ENCODE data around the gene CDC20B.
A peak's percentile ranks its signal among the peaks of the same experiment; 100 is the strongest.
"Not testable (repeated sequence)": the region's sequence is repeated elsewhere in the genome, so short reads cannot be mapped to it uniquely, and the experiment has no call there.

The CDC20B gene

DNA sequence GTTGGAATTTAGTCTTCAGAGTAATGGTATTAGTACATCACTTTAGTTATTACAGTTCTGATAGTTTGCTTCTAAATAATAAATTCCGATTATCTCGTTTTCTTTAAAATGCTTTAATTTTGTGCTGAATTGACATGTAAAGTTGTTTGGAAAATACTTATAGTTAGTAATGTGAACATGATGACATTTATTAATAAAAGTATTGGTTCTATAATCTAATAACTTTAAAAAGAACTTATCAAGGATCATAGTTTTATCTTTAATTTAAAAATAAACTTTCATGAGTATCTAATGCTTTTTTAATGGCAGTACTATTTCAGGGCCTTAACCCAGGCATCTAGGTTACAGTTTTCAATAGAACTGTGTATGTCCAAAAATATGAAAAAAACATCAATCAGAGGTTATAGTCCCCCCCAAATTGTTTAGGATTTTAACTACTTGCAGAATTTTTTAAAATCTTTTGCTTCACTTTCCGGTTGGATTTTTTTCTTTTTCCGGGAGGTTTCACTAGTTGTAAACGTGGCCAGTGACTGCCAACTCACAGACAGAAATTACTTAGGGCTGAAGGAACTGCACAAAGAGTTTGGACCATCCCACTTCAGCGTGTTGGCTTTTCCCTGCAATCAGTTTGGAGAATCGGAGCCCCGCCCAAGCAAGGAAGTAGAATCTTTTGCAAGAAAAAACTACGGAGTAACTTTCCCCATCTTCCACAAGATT is 12.3 kb downstream of the CDC20B start:
- DNase-seq (ENCODE audit: low read depth in 2 of 2): peak; percentile 95 to 96

- peak; percentile 80 to 85 for DNase-seq (ENCODE audit: low read depth in 2 of 2)
These were observed 13.0 kb downstream of the CDC20B start, which contains the start of gene GPX8 for GRCh38 chr5:55159763-55160492. TSS of gene GPX8 (plus strand) at chr5:55160171. CDS start at chr5:55160193, 22 bp downstream.

GRCh38 chr5:55154873-55155272 is 18.1 kb downstream of the CDC20B start:
- DNase-seq (ENCODE audit: low read depth in 2 of 2): peak in 1 of 2 experiments; percentile 46

DNA sequence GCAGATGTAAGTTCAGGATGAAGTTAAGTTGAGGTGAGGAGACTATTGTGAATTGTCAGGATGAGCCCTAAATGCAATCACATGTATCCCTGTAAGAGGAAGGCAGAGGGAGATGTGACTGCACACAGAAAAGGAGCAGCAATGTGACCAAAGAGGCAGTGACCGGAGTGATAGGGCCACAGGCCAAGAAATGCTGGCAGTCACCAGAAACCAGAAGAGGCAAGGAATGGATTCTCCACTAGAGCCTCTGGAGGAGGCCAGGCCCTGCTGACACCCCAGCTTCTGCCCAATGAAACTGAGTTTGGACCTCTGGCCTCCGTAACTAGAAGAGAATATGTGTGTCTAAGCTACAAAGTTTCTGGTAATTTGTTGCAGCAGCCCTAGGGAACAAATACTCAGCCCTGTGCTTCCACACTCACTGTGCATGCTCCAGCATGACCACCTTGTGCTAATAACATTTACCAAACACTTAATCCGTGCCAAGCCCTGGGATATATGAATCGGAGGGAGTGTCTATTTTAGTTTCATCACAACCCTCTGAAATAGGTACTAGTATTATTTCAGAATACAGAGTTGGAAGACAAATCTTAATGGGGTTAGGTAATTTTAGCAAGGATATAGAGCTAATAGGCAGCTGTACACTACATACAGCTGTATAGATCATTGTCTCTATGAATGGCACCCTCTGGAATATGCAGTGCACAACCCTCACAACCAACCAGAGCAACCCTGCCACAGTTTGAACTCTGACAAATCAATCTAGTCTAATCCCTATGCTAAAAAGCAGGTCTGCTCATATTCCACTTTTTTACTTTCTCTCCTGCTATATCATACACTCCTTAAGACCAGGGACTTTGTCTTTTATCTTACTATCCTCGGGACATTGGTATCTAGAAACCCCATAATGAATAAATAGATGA is 20.8 kb downstream of the CDC20B start:
- peak in 1 of 2 experiments; percentile 43 for DNase-seq (ENCODE audit: low read depth in 2 of 2)

DNA sequence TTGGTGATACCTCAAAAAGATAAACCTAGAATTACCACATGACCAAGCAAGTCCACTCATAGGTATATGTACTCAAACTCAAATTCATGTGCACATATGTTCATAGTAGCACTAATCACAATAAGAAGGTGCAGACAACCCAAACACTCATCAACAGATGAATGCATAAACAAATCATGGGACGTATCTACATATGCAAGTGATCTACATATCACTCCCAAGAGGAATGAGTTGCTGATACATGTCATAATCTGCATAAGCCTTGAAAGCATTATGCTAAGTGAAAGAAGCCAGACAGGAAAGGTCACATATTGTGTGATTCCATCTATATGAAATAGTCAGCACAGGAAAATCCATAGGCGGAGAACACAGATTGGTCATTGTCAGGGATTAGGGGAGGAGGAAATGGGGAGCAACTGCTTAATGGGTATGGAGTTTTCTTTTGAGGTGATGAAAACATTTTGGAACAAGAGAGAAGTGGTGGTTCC is 23.6 kb downstream of the CDC20B start:
- DNase-seq (ENCODE audit: low read depth in 2 of 2): no peak

- DNase-seq (ENCODE audit: low read depth in 2 of 2): peak; percentile 61 to 68
These were observed 26.3 kb downstream of the CDC20B start for GRCh38 chr5:55146543-55147151.

GRCh38 chr5:55146080-55146479 is 26.9 kb downstream of the CDC20B start:
- no peak for DNase-seq (ENCODE audit: low read depth in 2 of 2)

DNA sequence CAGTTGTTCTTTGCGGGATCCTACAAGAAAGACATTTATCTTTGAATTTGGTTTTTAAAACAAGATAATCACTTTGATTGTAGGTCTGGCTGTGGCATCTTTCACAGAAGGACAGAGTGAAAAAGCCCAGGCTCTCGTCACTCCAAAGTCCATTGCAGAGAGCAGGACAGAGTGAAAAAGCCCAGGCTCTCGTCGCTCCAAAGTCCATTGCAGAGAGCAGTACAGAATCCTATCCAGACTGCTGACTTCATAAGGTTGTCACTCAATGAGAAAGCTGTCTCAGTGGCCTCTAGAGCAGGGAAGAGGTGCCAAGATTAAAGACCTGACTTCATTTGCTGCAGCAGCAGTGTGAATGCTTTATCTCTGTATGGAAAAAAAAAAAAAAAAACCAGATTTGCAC is 29.4 kb downstream of the CDC20B start:
- DNase-seq (ENCODE audit: low read depth in 2 of 2): no peak

DNA sequence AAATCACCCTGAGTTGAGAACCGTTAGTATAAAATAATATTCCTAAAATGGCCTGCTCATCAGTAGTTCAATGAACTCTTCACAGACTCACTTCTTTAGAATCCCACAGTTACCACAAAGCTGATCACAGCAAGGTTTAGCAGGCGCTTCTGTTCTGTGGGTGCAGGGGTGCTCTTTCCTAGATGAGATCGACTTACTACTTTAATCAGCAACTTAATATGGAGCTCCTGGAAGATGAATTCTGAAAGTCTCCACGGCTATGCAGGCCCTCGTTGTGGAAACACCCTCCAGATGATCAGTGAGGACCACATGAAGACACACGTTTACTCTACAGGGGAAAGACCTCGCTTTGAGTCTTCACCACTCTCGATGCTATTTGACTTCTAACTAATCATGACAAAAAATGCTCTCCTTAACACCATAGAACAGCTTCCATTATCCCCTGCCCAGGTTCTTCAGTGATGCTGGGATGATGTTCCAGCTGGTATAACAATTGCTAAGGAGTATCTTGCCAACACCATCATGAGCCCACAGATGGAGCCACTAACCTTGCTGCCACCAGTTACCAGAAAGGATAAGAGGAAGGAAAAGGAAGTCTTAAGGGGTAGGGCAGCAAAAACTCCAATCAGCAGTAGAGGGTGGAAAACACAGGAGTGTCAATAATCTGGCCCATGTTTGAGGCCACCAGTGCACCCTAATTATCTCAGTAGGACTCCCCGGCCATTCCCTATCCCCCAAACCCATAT is 30.9 kb downstream of the CDC20B start:
- DNase-seq (ENCODE audit: low read depth in 2 of 2): no peak

- no peak for DNase-seq (ENCODE audit: low read depth in 2 of 2)
These were observed 31.9 kb downstream of the CDC20B start for GRCh38 chr5:55140908-55141665.

- DNase-seq (ENCODE audit: low read depth in 2 of 2): no peak
These were observed 36.5 kb downstream of the CDC20B start for GRCh38 chr5:55136521-55136920.

GRCh38 chr5:55134053-55134722 is 38.8 kb downstream of the CDC20B start:
- no peak for DNase-seq (ENCODE audit: low read depth in 2 of 2)

DNA sequence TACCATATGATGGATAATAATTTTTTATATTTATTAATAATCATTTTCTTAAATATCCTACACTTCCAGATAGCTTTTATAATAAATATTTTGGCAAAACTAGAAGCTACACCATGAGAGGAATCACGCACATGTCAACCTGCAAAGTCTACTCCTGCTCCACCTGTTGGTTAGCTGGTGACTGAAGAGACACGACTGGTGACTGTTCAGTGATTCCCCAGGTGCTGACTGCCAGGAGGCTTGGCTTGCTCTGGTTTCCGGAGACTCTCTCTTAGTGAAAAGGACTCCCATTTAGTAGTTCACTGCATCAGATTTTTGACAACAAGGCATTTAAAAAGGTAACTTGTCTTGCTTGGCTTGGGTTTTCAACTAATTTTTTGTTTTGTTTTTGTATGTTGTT is 49.6 kb downstream of the CDC20B start:
- no peak for DNase-seq (ENCODE audit: low read depth in 2 of 2)

DNA sequence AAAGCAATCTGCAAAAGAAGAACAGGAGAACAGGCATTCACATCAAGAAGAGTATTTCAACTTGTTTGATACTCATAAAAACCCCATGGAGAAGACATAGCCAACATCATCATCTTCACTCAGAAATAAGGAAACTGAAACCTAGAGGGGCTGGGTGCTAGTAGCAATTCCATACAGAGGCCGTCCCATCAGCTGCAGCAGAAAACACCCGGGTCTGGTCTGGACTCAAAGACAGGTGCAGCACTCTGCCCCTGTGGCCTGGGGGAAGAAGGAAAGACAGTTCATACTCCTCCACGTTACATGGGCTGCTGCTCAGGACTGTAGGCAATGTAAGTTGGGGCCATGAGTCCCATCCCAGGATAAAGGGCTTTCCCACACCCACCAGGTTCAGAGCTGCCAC is 58.9 kb downstream of the CDC20B start:
- no peak for DNase-seq (ENCODE audit: low read depth in 2 of 2)

DNA sequence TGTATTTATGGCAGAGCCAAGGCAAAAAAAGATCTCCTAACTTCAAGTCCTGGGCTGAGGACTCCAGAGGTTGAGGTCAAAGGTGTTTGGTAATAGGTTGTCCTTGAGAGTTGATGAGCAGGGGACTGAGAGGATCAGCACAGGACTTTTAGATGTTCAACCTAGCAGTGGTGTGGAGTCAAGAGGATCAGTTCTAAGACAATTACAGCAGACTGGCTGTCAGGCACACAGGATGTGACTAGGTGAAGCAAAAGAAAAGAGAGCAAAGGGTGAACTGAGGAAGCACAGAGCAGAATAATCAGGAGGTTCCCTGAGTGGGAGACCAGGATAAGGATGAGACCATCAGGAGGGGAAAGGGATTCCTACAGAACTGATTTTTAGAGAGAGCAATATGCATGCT is 59.6 kb downstream of the CDC20B start:
- no peak for DNase-seq (ENCODE audit: low read depth in 2 of 2)

GRCh38 chr5:55110217-55110616 is 62.8 kb downstream of the CDC20B start:
- DNase-seq (ENCODE audit: low read depth in 2 of 2): no peak

DNA sequence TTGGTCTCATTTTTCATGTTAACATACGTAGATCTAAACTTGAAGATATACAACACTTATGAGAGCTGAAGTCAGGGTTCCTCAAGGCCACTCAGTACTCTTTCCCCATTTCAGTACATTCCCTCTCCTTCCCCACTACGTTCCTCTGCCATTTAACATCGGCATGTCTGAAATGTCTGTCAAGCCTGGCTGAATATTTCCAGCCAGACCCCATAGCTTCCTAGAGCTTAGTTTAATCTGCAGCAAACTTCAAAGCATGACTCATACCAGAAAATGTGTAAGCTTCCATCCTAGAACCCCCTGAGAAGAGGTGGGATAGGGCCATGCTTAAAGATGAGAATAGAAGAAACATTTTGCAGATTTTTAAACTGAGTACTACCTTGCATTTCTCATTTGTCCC is 64.3 kb downstream of the CDC20B start:
- no peak for DNase-seq (ENCODE audit: low read depth in 2 of 2)

DNA sequence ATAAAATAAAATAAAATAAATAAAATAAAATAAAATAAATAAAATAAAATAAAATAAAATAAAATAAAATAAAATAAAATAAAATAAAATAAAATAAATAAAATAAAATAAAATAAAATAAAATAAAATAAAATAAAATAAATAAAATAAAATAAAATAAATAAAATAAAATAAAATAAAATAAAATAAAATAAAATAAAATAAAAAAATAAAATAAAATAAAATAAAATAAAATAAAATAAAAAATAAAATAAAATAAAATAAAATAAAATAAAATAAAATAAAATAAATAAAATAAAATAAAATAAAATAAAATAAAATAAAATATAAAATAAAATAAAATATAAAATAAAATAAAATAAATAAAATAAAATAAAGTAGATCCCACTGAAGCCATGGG is 67.0 kb downstream of the CDC20B start:
- DNase-seq (ENCODE audit: low read depth in 2 of 2): not testable (repeated sequence)

DNA sequence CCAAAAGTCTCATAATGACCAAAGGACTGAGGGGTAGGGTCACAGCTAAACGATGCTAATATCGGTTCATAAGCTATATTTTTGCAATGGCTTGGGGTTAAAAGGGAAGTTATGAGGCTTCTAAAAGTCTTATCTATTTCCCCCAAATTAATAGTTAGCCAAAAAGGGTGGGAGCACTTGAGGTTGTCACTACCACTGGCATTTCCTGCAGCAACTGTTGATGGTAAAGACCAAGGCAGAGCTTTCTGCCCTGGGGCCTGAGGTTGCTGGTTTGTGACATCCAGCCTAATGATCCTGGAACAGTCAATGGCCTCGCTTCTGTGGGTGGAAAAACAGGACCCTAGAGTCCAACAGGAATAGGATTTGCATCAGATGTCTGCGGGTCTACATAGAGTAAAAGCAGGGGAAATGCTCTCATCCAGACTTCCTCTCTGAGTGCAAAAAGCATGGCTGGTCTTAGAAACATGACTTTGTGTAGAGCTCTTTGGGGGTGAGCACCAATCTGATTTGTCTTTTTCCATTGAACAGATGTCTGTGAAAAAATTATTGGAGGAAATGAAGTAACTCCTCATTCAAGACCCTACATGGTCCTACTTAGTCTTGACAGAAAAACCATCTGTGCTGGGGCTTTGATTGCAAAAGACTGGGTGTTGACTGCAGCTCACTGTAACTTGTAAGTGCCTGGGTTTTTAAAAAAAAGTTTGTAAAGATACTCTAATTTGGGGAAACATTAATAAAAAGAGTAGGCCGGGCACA is 67.9 kb downstream of the CDC20B start:
- DNase-seq (ENCODE audit: low read depth in 2 of 2): no peak
